ENCODE results near the gene ADCY3. TPM values are rescaled to one million over a fixed set of nuclear protein-coding genes. Genes with fewer than 3 reads are reported as not detected.

The ADCY3 gene
- total RNA-seq, 1 experiment from 2014 or later, result 39.5 TPM

DNA sequence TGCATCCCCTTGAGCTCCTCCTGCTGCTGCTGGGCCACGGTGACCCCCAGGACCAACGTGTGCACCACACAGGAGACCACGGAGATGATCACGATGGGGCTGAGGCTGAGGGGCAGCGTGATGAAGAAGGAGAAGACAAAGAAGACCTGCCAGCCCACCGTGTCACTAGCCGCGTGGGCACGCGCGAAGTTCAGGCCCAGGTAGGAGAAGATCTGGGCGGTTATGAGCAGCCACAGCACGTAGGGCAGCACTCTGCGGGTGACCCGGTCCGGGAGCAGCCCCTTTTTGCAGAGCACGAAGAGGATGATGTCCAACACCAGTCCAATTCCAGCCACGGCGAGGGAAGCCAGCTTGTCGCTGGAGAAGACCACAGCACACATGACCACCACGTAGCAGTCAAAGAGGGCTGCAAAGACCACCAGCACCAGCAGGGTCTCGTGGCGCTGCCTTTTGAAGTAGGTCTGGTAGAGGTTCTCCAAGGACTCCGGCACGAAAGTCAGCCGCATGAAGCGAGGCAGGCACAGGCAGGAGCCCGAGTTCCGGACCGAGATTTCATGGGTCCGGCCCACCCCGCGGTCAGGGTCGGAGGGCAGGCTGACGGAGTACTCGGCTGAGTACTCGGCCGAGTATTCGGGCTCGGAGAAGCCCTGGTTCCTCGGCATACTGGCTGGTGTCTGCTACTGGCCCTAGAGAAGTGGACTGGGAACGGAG lies 1.6 kb downstream of the ADCY3 start:
- Histone ChIP-seq H2BK120ac (ENCODE audit: low read depth, low read length, poor library complexity, severe bottlenecking) (no peak overlapping the region), H3T11ph (ENCODE audit: low read length) (no peak overlapping the region), H3K79me2 (ENCODE audit: insufficient read depth, low read length) (peaks cover 2% of the 10 kb centered on the region; the same call in 1 of the 2 replicates), H3K9ac (ENCODE audit: extremely low read depth, insufficient read length, low read length) (no peak overlapping the region), H4K8ac (replicated peaks; ENCODE audit: insufficient read length, low read depth, low read length) (no peak overlapping the region), H3K4me2 (ENCODE audit: insufficient read depth, insufficient read length, low read length) (peak overlapping the region; percentile 42), H3K9me3 (ENCODE audit: control insufficient read depth, low read depth, low read length) (no peaks in the 10 kb centered on the region), H2BK5ac (ENCODE audit: insufficient read length, low read length) (no peak overlapping the region), H4K5ac (ENCODE audit: insufficient read length, low read depth, low read length) (no peak overlapping the region), H4K20me1 (ENCODE audit: control insufficient read depth, insufficient read depth, insufficient read length) (no peaks in the 10 kb centered on the region), H2BK20ac (ENCODE audit: low read depth, low read length, poor library complexity, severe bottlenecking) (no peak overlapping the region), H3K27ac (ENCODE audit: insufficient read length, low read depth, low read length) (no peak overlapping the region), H2AK5ac (ENCODE audit: insufficient read length, low read length) (no peak overlapping the region), H3K23ac (ENCODE audit: insufficient read length, low read depth, low read length) (no peak overlapping the region), H3K18ac (ENCODE audit: insufficient read length, low read depth, low read length) (no peak overlapping the region), H3K4ac (ENCODE audit: low read depth, low read length) (no peak overlapping the region), H3K27me3 (ENCODE audit: insufficient read depth, low read length) (no peaks in the 10 kb centered on the region), H3K14ac (ENCODE audit: insufficient read depth, low read length) (no peak overlapping the region), H3K23me2 (ENCODE audit: insufficient read length, low read depth, low read length, poor library complexity, severe bottlenecking) (no peaks in the 10 kb centered on the region), H2BK15ac (ENCODE audit: low read depth, low read length) (no peak overlapping the region), H2BK12ac (ENCODE audit: insufficient read length, low read depth, low read length) (no peak overlapping the region), H2AFZ (ENCODE audit: low read length) (no peak overlapping the region), H3K56ac (ENCODE audit: insufficient read length, low read depth, low read length) (no peak overlapping the region), H3K4me1 (ENCODE audit: insufficient read depth, low read length) (no peaks in the 10 kb centered on the region), H3K79me1 (ENCODE audit: insufficient read depth, low read depth, low read length, poor library complexity, severe bottlenecking) (no peaks in the 10 kb centered on the region), H4K91ac (ENCODE audit: insufficient read length, low read depth, low read length) (no peak overlapping the region)
- Mint-ChIP-seq H3K4me1 (peaks cover 16 to 21% of the 10 kb centered on the region in 2 experiments), H3K36me3 (ENCODE audit: insufficient read depth in 1 of 3, low read depth in 3 of 3) (peaks cover 2 to 18% (median 14%) of the 10 kb centered on the region in 3 experiments; a peak in 6 of 7 replicates), H3K27ac (no peak overlapping the region), H3K4me3 (peak overlapping the region; percentile 80), H3K9me3 (no peaks in the 10 kb centered on the region), H3K27me3 (ENCODE audit: low read depth) (peaks cover 8% of the 10 kb centered on the region)
- no peak for DNase-seq
- WGBS (ENCODE audit: extremely low coverage, insufficient read length, low lambda C conversion rate), result no CpG with 5 or more reads among the region's 42 CpGs
- TF ChIP-seq, protein P1, sequence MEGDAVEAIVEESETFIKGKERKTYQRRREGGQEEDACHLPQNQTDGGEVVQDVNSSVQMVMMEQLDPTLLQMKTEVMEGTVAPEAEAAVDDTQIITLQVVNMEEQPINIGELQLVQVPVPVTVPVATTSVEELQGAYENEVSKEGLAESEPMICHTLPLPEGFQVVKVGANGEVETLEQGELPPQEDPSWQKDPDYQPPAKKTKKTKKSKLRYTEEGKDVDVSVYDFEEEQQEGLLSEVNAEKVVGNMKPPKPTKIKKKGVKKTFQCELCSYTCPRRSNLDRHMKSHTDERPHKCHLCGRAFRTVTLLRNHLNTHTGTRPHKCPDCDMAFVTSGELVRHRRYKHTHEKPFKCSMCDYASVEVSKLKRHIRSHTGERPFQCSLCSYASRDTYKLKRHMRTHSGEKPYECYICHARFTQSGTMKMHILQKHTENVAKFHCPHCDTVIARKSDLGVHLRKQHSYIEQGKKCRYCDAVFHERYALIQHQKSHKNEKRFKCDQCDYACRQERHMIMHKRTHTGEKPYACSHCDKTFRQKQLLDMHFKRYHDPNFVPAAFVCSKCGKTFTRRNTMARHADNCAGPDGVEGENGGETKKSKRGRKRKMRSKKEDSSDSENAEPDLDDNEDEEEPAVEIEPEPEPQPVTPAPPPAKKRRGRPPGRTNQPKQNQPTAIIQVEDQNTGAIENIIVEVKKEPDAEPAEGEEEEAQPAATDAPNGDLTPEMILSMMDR (conservative IDR thresholded peaks at IDR 0.05), result no peak

All from H9 (cell line).